Transverse colon (tissue), 4 donors: ENCODE data around the gene OR6V1. TPM values are rescaled to one million over a fixed set of nuclear protein-coding genes. Genes with fewer than 3 reads are reported as not detected.

Experiments
- DNase-seq: peaks from one replicate; pipeline ENCODE4 v3.0.0-alpha.2; 2019
- H3K27ac ChIP-seq, 4 donors: fragments of 200-600 bp; sonication (generic); 2 replicates each; pipeline ENCODE4 v1.5.1; 2016 to 2018; ENCODE audit warnings: inconsistent platforms in 4 of 4
- H3K27me3 ChIP-seq: fragments of 200-600 bp; sonication (generic); 2 replicates; pipeline ENCODE4 v1.5.1; 2017; ENCODE audit warnings: inconsistent platforms
- H3K36me3 ChIP-seq, 4 donors: fragments of 200-600 bp; sonication (generic); 2 replicates each; pipeline ENCODE4 v1.5.1; 2017 to 2019; ENCODE audit warnings: inconsistent platforms in 4 of 4
- H3K4me1 ChIP-seq, 4 donors: fragments of 200-600 bp; sonication (generic); 2 replicates each; pipeline ENCODE4 v1.5.1; 2017 to 2020; ENCODE audit warnings: inconsistent platforms in 4 of 4
- H3K4me3 ChIP-seq, 4 donors: fragments of 200-600 bp; sonication (generic); 1 replicate in 1 of 4; 2 replicates in 3 of 4; pipeline versions ENCODE4 v1.5.1 to v1.6.1; 2017 to 2019; ENCODE audit warnings: inconsistent platforms in 4 of 4
- H3K9me3 ChIP-seq, 2 donors: fragments of 200-600 bp; sonication (generic); 2 replicates each; pipeline ENCODE4 v1.5.1; 2017 to 2019; ENCODE audit warnings: inconsistent platforms in 2 of 2
- EP300 ChIP-seq: sonication (generic); formaldehyde crosslinking; IDR thresholded peaks from one replicate; pipeline ENCODE4 v1.6.1; 2017; ENCODE audit warnings: antibody characterized with exemption, low read depth
- POLR2A ChIP-seq: fragments of 450-650 bp; IDR thresholded peaks from one replicate; pipeline ENCODE4 v1.6.1; 2016; ENCODE audit warnings: antibody characterized with exemption, mild to moderate bottlenecking, moderate library complexity
- POLR2AphosphoS5 ChIP-seq, 3 donors: sonication (generic); formaldehyde crosslinking; IDR thresholded peaks; one replicate each; pipeline ENCODE4 v1.6.1; 2016; ENCODE audit warnings: antibody characterized with exemption in 3 of 3
- WGBS, 2 donors: methylation state at CpG; one replicate each; pipeline ENCODE4 v1.1.5; 2018; ENCODE audit warnings: low coverage in 1 of 2; 5-methylcytosine and 5-hydroxymethylcytosine counted together
- in situ Hi-C, 4 donors: fragments of 200-750 bp; cut with MboI; loops; one replicate each; pipeline versions ENCODE4 v1.15.0 to v1.15.1; 2017; ENCODE audit warnings: low sequenced_read_pairs in 3 of 4, low pct_ligation_motif_present in 1 of 4, low pct_unique_long_range_greater_than_20kb in 1 of 4
- intact Hi-C: fragments of 100-400 bp; cut with DNase I; formaldehyde crosslinking; loops from one replicate; pipeline ENCODE4 v1.15.1; 2023; ENCODE audit warnings: low total_unique reads
- total RNA-seq, 4 donors: library from RNA; depleted of rRNA; stranded (reverse); fragments of >200 nt; gene quantifications; one replicate each; pipeline ENCODE4 v1.1.0, GENCODE V29; 2016
- TF ChIP-seq, protein P1 (sequence below), 5 experiments: fragments of 200-600 bp in 3 of 5; fragments of 450-650 bp in 2 of 5; sonication (generic) in 3 of 5; IDR thresholded peaks; 1 replicate in 2 of 5; 2 replicates in 3 of 5; pipeline ENCODE4 v1.5.1; 2016 to 2017; ENCODE audit warnings: antibody characterized with exemption in 5 of 5, inconsistent platforms in 3 of 5, mild to moderate bottlenecking in 2 of 5, moderate library complexity in 1 of 5

The OR6V1 gene
- total RNA-seq, 4 donors from 2014 or later, result not detected

DNA sequence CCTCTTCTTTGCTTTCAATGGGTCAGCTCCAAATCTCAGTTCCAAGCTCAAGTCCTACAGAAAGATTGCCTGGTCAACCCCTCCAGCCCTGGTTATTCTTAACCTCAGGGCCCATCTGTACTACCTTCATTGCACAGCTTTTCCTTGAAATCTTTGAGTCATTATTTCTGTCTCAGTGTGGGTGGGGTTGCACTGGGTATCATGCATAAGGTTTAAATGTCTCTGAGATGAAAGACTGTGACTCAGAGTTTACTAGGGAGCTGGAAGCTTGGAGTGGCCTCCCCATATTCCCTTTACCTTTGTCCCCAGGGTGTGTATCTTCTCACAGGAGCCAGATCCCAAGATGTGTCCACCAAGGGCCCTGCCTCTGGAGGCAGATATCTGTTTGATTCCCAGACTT is 3.3 kb upstream of the OR6V1 start:
- Histone ChIP-seq H3K36me3 (no peaks in the 10 kb centered on the region), H3K9me3 (no peaks in the 10 kb centered on the region), H3K4me3 (no peak overlapping the region), H3K4me1 (no peaks in the 10 kb centered on the region), H3K27me3 (no peaks in the 10 kb centered on the region), H3K27ac (no peak overlapping the region)
- TF ChIP-seq POLR2AphosphoS5 (IDR thresholded peaks at IDR 0.05) (no peak), POLR2A (no peak)
- TF ChIP-seq, protein P1, sequence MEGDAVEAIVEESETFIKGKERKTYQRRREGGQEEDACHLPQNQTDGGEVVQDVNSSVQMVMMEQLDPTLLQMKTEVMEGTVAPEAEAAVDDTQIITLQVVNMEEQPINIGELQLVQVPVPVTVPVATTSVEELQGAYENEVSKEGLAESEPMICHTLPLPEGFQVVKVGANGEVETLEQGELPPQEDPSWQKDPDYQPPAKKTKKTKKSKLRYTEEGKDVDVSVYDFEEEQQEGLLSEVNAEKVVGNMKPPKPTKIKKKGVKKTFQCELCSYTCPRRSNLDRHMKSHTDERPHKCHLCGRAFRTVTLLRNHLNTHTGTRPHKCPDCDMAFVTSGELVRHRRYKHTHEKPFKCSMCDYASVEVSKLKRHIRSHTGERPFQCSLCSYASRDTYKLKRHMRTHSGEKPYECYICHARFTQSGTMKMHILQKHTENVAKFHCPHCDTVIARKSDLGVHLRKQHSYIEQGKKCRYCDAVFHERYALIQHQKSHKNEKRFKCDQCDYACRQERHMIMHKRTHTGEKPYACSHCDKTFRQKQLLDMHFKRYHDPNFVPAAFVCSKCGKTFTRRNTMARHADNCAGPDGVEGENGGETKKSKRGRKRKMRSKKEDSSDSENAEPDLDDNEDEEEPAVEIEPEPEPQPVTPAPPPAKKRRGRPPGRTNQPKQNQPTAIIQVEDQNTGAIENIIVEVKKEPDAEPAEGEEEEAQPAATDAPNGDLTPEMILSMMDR (IDR thresholded peaks at IDR 0.05), result no peak
- in situ Hi-C loops, result no loop called here
- intact Hi-C loops, result no loop called here
- no peak for DNase-seq

DNA sequence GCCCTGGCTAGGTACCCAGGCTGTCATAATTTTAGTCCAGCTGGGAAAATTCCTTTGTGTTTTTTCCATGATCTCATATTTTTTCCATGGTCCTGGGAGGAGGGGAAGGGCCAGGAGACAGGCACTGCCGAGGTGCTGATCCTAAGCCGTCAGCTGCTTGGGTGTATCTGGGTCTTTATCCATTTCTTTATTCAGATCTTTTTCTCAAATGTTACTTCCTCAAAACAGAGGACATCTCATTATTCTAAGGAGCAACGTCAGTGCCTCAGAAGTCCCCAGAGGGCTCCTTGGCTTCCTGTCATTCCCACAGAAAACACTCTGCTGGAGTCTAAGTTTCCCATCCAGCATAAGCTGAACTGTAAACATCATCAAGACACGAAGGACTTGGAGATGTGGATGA is 2.8 kb upstream of the OR6V1 start:
- no peak for TF ChIP-seq POLR2A
- TF ChIP-seq EP300, result no peak
- no peak for TF ChIP-seq POLR2AphosphoS5 (IDR thresholded peaks at IDR 0.05)
- TF ChIP-seq, protein P1 (IDR thresholded peaks at IDR 0.05), result no peak
- no peak overlapping the region for H3K4me3 ChIP-seq
- DNase-seq, result no peak
- intact Hi-C loops (no loop called here), in situ Hi-C loops (no loop called here)
- WGBS, 2 donors, result 42 to 50% methylated on average over 1 to 4 of the region's 4 CpGs
- H3K4me1 ChIP-seq, result no peaks in the 10 kb centered on the region
- H3K36me3 ChIP-seq, result no peaks in the 10 kb centered on the region
- H3K27ac ChIP-seq, result no peak overlapping the region
- no peaks in the 10 kb centered on the region for H3K27me3 ChIP-seq
- no peaks in the 10 kb centered on the region for H3K9me3 ChIP-seq

DNA sequence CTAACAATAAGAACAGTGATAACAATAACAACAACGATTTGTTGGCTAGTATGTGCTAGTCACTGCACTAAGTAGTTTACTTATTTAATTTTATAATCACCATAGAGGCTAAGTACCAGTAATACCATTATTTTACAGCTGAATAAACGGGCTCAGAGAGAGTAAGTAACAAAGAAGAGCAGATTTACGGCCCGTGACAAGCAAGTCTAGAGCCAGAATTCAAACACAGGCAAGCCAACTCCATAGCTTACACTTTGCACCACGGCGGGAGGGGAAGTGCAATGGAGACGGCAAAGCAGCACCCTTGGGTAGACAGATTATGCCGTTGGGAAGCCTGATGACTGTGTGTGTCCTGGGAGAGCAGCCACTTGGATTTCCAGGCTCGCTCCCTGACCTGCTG is 1.2 kb upstream of the OR6V1 start:
- WGBS, 2 donors, result 58 to 62% methylated on average over 7 to 9 of the region's 9 CpGs
- Histone ChIP-seq H3K36me3 (no peaks in the 10 kb centered on the region), H3K4me1 (no peaks in the 10 kb centered on the region), H3K27me3 (no peaks in the 10 kb centered on the region), H3K9me3 (no peaks in the 10 kb centered on the region), H3K27ac (no peak overlapping the region), H3K4me3 (no peak overlapping the region)
- in situ Hi-C loops, result no loop called here
- intact Hi-C loops, result no loop called here
- DNase-seq, result no peak
- TF ChIP-seq, protein P1 (IDR thresholded peaks at IDR 0.05), result no peak

DNA sequence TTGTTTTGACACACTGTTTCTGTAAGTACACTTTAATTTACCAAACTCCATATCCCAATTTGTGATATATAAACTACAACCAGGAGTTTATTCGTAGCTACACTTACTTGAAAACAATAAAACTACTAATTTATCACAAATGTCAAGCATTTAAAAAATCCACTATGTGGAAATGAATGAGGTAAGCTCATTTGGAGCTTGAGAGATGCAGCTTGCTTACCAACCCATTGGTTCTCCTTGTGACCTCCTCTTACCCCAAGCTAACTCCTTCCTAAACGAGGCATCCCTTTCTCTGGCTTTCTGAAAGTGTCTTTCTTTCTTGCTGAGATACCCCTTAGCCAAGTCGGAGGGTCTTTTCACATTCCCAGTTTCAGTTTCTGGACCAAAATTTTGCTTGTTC is 2.5 kb downstream of the OR6V1 start:
- no peak for DNase-seq
- H3K9me3 ChIP-seq, result no peaks in the 10 kb centered on the region
- 49 to 65% methylated on average over 3 of the region's 3 CpGs for WGBS, 2 donors
- no peaks in the 10 kb centered on the region for H3K36me3 ChIP-seq
- TF ChIP-seq POLR2AphosphoS5 (IDR thresholded peaks at IDR 0.05) (no peak), EP300 (no peak), POLR2A (no peak)
- TF ChIP-seq, protein P1 (IDR thresholded peaks at IDR 0.05), result no peak
- intact Hi-C loops (no loop called here), in situ Hi-C loops (no loop called here)
- no peak overlapping the region for H3K27ac ChIP-seq
- no peaks in the 10 kb centered on the region for H3K27me3 ChIP-seq
- H3K4me3 ChIP-seq, result no peak overlapping the region
- no peaks in the 10 kb centered on the region for H3K4me1 ChIP-seq
